GM12865 (cell line): ENCODE measurements around the gene MOGAT3.

Experiments used
- DNase-seq: peaks from one replicate; pipeline ENCODE4 v3.0.0; 2010; ENCODE audit warnings: low read depth
- H3K4me3 ChIP-seq: 2 replicates; pipeline ENCODE4 v1.5.1; 2011; ENCODE audit warnings: mild to moderate bottlenecking, low read depth, low read length, control low read depth
- TF ChIP-seq, protein P1 (sequence below): IDR thresholded peaks from 2 replicates; pipeline ENCODE4 v1.5.1; 2011; ENCODE audit warnings: low read length, control low read depth, low read depth, inconsistent platforms; ENCODE audit not compliant: insufficient read depth; ENCODE audit errors: missing control alignments

MOGAT3 gene

GRCh38 chr7:101166909-101167644 lies 33.8 kb downstream of the MOGAT3 start:
- no peak for DNase-seq
- TF ChIP-seq, protein P1, sequence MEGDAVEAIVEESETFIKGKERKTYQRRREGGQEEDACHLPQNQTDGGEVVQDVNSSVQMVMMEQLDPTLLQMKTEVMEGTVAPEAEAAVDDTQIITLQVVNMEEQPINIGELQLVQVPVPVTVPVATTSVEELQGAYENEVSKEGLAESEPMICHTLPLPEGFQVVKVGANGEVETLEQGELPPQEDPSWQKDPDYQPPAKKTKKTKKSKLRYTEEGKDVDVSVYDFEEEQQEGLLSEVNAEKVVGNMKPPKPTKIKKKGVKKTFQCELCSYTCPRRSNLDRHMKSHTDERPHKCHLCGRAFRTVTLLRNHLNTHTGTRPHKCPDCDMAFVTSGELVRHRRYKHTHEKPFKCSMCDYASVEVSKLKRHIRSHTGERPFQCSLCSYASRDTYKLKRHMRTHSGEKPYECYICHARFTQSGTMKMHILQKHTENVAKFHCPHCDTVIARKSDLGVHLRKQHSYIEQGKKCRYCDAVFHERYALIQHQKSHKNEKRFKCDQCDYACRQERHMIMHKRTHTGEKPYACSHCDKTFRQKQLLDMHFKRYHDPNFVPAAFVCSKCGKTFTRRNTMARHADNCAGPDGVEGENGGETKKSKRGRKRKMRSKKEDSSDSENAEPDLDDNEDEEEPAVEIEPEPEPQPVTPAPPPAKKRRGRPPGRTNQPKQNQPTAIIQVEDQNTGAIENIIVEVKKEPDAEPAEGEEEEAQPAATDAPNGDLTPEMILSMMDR, result no peak
- no peak overlapping the region for H3K4me3 ChIP-seq

DNA sequence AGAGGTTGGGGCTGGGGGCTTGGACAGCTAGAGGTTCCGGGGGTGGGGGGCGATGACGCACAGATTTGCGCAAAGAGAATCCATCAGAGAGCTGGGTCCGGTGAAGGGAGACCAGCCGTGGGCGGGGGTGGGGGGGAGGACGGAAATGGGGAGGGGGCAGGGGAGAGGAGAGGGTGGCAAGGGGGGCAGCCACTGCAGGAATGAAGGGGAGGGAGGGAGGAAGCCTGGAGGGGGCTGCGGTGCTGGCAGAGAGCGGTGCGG lies 34.3 kb downstream of the MOGAT3 start:
- no peak for DNase-seq
- H3K4me3 ChIP-seq, result no peak overlapping the region
- TF ChIP-seq, protein P1, result no peak

DNA sequence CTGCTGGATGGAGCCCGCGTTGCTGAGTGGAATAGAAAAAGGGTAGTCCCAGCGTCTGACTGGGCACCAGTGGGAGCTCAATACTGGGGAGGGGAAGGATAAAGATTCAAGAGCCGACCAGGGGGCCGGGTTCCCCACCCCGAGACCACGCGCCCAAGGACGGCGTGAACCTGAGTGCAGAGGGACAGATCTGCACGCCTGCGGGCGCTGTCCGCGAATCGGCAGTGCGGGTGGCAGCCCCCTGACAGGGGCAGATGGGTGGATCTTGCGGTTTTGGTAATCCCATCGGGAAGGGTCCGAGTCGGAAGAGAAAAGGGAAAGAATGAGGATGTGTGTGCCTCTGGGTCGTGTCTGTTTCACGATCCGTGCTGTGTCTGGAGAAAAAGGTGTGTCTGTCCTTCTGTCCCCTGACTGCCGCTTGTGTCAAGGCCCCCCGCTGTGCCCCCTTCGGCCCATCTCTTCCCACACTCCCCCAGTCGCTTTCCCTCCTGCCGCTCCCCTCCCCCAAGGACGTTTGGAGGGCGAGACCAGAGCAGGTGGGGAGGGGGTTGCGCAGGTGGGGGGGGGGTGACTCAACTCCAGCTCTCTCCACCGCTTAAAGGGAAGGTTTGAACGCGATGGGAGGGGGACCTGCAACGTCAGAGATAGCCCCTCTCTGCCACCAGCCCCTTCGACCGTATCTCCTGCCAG lies 34.7 kb downstream of the MOGAT3 start:
- DNase-seq, result no peak
- TF ChIP-seq, protein P1, result no peak
- peak overlapping the region; percentile 17; the same call in 1 of the 2 replicates for H3K4me3 ChIP-seq

GRCh38 chr7:101165075-101165957 lies 35.5 kb downstream of the MOGAT3 start, which contains the start of gene VGF:
VGF (minus strand) TSS chr7:101165569; CDS start chr7:101164843, 726 bp downstream.
- TF ChIP-seq, protein P1, result no peak
- H3K4me3 ChIP-seq, result peak within 1 kb of the TSS; percentile 17
- peak; percentile 96 for DNase-seq

DNA sequence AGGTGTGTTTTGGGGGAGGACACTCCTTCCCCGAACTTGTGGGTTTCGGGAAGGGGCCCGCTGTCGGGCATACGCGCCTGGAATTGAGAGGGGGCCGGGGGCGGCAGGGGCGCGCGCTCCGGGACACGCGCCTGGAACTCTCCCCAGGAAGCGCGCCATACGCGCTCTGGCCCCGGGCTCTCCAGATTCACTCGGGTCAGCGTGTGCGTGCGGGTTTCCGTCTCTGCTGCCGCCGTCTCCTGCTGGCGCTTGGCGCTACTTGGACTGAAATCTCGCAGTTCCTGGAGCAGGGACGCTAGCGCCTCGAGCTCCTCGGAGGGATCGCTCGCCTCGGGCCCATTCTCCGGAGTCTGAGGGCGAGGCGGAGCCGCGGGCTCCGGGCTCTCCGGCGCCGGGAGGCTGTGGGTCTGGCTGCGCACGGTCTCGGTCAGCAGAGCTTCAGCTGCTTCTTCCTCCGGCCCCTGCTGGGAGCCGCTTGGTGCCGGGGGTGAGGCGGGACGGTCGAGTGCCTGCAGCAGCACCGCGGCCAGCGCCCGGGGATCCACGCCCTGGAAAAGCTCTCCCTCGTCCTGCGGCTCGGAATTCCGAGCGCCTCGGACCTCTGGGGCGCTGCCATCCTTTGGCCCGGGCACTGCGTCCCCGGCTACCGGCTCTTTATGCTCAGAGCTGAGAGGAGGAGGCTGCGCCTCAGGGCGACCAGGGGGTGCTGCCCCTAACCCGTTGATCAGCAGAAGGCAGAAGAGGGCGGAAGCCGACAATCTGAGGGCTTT lies 36.6 kb downstream of the MOGAT3 start:
- H3K4me3 ChIP-seq, result peak overlapping the region; percentile 47
- DNase-seq, result no peak
- TF ChIP-seq, protein P1, result no peak
